Measurements from ENCODE around the gene PPDPF.
A peak's percentile ranks its signal among the peaks of the same experiment; 100 is the strongest.
"Not testable (repeated sequence)": the region's sequence is repeated elsewhere in the genome, so short reads cannot be mapped to it uniquely, and the experiment has no call there.

The PPDPF gene

GRCh38 chr20:63566395-63567135, 46.0 kb downstream of the PPDPF start:
- DNase-seq, result no peak

GRCh38 chr20:63567136-63567385, 46.5 kb downstream of the PPDPF start:
- DNase-seq, result no peak

- DNase-seq, result peak; percentile 56 to 68
These were observed 47.0 kb downstream of the PPDPF start for GRCh38 chr20:63567386-63568169.

GRCh38 chr20:63568170-63568981, 47.8 kb downstream of the PPDPF start:
- DNase-seq, result no peak

- peak; percentile 9 to 17 for DNase-seq
These were observed 48.7 kb downstream of the PPDPF start for GRCh38 chr20:63568986-63569949.

- DNase-seq, result no peak
These were observed 49.9 kb downstream of the PPDPF start for GRCh38 chr20:63570281-63571086.

- not testable (repeated sequence) for DNase-seq
These were observed 50.5 kb downstream of the PPDPF start for GRCh38 chr20:63571087-63571478.

All from Kasumi-1 (cell line).